ENCODE results near the gene DPYSL5.

DPYSL5 gene

GRCh38 chr2:26846334-26847306 lies 1.3 kb upstream of the DPYSL5 start:
- no peak for DNase-seq

- DNase-seq: no peak
Measured at GRCh38 chr2:26847307-26847654, 651 bp upstream of the DPYSL5 start.

- peak; percentile 13 for DNase-seq
Measured at GRCh38 chr2:26848336-26849055, 564 bp downstream of the DPYSL5 start.

- DNase-seq: no peak
Measured at GRCh38 chr2:26849056-26849999, 1.4 kb downstream of the DPYSL5 start.

GRCh38 chr2:26850000-26850431 lies 2.1 kb downstream of the DPYSL5 start:
- no peak for DNase-seq

GRCh38 chr2:26850505-26850904 lies 2.6 kb downstream of the DPYSL5 start:
- no peak for DNase-seq

GRCh38 chr2:26852405-26853306 lies 4.7 kb downstream of the DPYSL5 start:
- no peak for DNase-seq

GRCh38 chr2:26853751-26854150 lies 5.8 kb downstream of the DPYSL5 start:
- no peak for DNase-seq

GRCh38 chr2:26854283-26854827 lies 6.4 kb downstream of the DPYSL5 start:
- no peak for DNase-seq

- DNase-seq: no peak
Measured at GRCh38 chr2:26855466-26855865, 7.5 kb downstream of the DPYSL5 start.

GRCh38 chr2:26859622-26860021 lies 11.7 kb downstream of the DPYSL5 start:
- no peak for DNase-seq

- DNase-seq: no peak
Measured at GRCh38 chr2:26860211-26860850, 12.4 kb downstream of the DPYSL5 start.

- no peak for DNase-seq
Measured at GRCh38 chr2:26861610-26862224, 13.8 kb downstream of the DPYSL5 start.

GRCh38 chr2:26864226-26864625 lies 16.3 kb downstream of the DPYSL5 start:
- DNase-seq: no peak

GRCh38 chr2:26864646-26865045 lies 16.7 kb downstream of the DPYSL5 start:
- no peak for DNase-seq

GRCh38 chr2:26870585-26871095 lies 22.7 kb downstream of the DPYSL5 start:
- DNase-seq: no peak

GRCh38 chr2:26873286-26873983 lies 25.5 kb downstream of the DPYSL5 start:
- no peak for DNase-seq

GRCh38 chr2:26874514-26874913 lies 26.6 kb downstream of the DPYSL5 start:
- DNase-seq: no peak

- DNase-seq: no peak
Measured at GRCh38 chr2:26875065-26875634, 27.2 kb downstream of the DPYSL5 start.
